Medulla oblongata (tissue), 1 donor: ENCODE data around the gene TYK2.

Experiments used
- DNase-seq: peaks from one replicate; pipeline ENCODE4 v3.0.0-alpha.2; 2015; ENCODE audit errors: extremely low spot score

The TYK2 gene

GRCh38 chr19:10333758-10334587, 46.4 kb downstream of the TYK2 start:
- DNase-seq = no peak

- peak; percentile 97 for DNase-seq
Observed at GRCh38 chr19:10332965-10333757, 47.2 kb downstream of the TYK2 start, which contains the start of gene RAVER1. TSS of gene RAVER1 (minus strand) at chr19:10333529. CDS start at chr19:10333507, 22 bp downstream.

- DNase-seq = no peak
Observed at GRCh38 chr19:10332158-10332964, 48.0 kb downstream of the TYK2 start.

- no peak for DNase-seq
Observed at GRCh38 chr19:10329555-10329954, 50.8 kb downstream of the TYK2 start.

- DNase-seq = no peak
Observed at GRCh38 chr19:10328558-10329429, 51.6 kb downstream of the TYK2 start.

- DNase-seq = no peak
Observed at GRCh38 chr19:10327793-10328192, 52.6 kb downstream of the TYK2 start.

GRCh38 chr19:10325732-10326131, 54.6 kb downstream of the TYK2 start:
- DNase-seq = no peak

GRCh38 chr19:10321874-10322835, 58.2 kb downstream of the TYK2 start:
- DNase-seq = no peak

GRCh38 chr19:10321417-10321797, 59.0 kb downstream of the TYK2 start:
- DNase-seq = no peak

GRCh38 chr19:10320602-10321416, 59.6 kb downstream of the TYK2 start:
- DNase-seq = no peak

- no peak for DNase-seq
Observed at GRCh38 chr19:10318807-10319682, 61.3 kb downstream of the TYK2 start.

GRCh38 chr19:10317857-10318462, 62.4 kb downstream of the TYK2 start:
- DNase-seq = no peak

- DNase-seq = no peak
Observed at GRCh38 chr19:10317045-10317856, 63.1 kb downstream of the TYK2 start.

GRCh38 chr19:10316229-10317044, 63.9 kb downstream of the TYK2 start:
- no peak for DNase-seq

- DNase-seq = peak; percentile 85
Observed at GRCh38 chr19:10315335-10316214, 64.8 kb downstream of the TYK2 start, which contains the start of gene FDX2. TSS of gene FDX2 (minus strand) at chr19:10316015. CDS start at chr19:10315996, 19 bp downstream.
